ENCODE results near the gene MTOR.
"Not testable (repeated sequence)": the region's sequence is repeated elsewhere in the genome, so short reads cannot be mapped to it uniquely, and the experiment has no call there.

Gene MTOR

DNA sequence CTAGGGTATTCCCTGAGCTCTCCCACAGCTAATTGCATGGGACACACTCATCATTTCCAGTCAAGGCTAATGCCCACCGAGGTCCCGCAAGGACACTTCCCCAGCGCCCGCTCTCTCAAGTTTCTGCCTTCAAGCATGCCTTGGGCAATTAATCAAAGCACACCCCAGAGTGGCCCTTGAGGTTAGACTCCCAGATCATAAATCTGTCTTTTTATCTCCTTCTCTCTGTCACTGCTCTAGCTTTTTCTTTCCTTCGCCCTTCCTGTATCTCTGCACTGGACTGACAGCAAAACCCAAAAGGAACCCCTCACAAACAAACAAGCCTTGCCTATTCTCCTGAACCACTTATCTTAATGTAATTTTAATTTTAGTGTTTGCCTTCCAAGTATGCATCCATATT, 154.8 kb downstream of the MTOR start:
- no peak for DNase-seq (ENCODE audit: low spot score)

DNA sequence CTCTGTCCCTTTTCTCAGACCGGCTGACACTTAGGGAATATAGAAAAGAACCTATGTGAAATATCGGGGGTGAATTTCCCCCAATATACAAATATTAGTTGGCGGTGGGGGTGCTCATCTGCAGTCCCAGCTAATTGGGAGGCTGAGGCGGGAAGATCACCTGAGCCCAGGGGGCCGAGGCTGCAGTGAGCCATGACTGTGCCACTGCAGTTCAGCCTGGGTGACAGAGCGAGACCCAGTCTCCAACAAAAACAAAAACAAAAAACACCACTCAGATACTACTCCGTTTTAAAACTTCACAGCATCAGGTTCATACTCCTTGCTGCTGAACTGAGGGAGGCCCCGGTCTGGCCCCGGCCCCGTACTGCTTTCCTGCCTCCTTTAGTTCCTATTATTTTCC, 156.8 kb downstream of the MTOR start:
- DNase-seq (ENCODE audit: low spot score), result no peak

DNA sequence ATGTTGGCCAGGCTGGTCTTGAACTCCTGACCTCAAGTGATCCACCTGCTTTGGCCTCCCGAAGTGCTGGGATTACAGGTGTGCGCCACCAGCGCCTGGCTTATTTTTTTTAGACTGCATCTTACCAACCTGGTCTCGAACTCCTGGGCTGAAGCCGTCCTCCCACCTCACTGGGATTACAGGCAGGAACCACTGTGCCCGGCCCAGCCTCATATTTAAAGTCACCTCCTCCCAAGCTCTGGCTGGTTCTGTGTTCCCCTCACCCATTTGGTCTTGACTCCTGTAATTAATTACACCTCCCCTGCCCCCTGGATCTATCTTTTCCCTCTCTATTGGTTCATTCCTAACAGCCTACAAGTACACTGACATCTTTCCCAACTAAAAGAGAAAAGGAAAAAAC, 161.0 kb downstream of the MTOR start:
- DNase-seq (ENCODE audit: low spot score), result no peak

DNA sequence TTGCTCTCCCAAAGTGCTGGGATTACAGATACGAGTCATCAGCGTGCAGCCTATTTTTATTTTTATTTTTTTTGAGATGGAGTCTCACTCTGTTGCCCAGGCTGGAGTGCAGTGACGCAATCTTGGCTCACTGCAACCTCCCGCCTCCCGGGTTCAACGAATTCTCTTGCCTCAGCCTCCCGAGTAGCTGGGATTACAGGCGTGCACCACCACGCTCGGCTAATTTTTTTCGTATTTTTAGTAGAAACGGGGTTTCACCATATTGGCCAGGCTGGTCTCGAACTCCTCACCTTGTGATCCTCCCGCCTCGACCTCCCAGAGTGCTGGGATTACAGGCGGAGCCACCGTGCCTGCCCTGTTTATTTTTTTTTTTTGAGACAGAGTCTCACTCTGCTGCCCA, 161.5 kb downstream of the MTOR start:
- DNase-seq (ENCODE audit: low spot score), result not testable (repeated sequence)

DNA sequence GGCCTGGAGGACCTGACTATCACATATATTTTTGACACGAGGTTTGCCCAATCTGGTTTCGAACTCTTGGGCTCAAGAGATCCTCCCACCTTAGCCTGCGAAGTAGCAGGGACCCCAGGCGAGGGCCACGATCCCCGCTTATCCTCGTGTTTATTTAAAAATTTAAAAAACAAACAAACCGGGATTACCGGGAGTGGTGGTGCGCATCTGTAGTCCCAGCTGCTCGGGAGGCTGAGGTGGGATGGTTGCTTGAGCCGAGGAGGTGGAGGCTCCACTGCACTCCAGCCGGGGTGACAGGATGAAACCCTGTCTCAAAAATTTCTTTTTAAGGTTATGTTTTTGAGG, 162.2 kb downstream of the MTOR start:
- DNase-seq (ENCODE audit: low spot score), result no peak

DNA sequence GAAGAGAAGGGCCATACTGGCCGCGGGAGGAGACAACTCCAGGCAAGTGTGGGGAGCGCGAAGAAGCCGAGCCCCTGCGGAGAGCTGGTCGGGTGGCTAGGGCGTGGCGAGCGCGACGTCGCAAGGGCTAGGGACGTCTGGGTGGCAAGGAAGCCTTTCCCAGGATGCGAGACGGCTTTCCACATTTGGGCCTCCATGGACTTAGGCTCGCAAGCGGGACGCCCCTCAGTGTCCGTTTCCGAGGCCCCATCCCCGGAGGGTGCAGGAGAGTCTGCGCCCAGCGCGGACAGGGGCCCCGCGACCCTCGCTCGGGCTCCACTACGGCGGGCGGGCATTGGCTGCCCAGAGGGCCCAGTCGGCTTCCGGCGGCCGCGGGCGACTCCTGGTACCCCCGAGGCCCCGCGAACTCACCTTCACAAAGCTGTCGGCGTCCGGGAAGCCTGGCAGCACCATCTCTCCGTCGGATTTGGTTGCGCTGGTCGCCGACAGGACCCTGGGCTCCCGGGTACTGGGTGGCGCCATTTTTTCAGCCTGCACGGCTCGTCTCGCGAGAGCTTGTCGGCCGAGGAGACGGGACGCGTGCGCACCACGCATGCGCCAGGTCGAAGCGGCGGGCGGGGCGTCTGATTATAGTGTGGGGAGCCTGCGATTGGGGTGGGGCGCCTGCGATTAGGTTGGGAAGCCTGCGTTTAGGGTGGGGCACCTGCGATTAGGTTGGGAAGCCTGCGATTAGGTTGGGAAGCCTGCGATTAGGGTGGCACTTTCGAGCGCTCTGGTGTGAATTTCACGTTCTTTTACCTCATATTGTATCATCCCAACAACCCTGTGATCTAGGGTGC, 162.8 kb downstream of the MTOR start, which contains the start of gene EXOSC10:
EXOSC10 (minus strand) TSS at position 560 of the 839 bp plus-strand sequence; CDS start at position 522, 38 bp downstream.
- peak; percentile 100 for DNase-seq (ENCODE audit: low spot score)

DNA sequence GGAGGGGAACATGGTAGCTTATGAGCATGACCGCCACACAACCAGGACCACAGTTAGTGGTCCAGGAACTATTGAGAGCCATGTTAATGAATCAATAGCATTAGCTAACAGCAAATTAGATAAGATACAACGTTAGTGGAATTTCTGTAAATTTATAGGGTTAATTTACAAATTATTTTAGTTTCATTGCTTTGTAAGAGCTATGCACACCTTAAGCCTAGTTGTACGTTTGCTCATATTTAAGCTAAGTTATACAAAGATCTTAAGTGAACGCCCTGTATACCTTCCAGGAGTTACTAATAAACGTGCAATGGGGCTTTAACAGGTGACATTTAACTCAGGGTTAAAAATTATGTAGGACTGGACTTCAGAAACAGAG, 163.4 kb downstream of the MTOR start:
- DNase-seq (ENCODE audit: low spot score), result no peak

DNA sequence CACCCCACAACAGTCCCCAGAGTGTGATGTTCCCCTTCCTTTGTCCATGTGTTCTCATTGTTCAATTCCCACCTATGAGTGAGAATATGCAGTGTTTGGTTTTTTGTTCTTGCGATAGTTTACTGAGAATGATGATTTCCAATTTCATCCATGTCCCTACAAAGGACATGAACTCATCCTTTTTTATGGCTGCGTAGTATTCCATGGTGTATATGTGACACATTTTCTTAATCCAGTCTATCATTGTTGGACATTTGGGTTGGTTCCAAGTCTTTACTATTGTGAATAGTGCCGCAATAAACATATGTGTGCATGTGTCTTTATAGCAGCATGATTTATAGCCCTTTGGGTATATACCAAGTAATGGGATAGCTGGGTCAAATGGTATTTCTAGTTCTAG, 178.6 kb downstream of the MTOR start:
- not testable (repeated sequence) for DNase-seq (ENCODE audit: low spot score)

DNA sequence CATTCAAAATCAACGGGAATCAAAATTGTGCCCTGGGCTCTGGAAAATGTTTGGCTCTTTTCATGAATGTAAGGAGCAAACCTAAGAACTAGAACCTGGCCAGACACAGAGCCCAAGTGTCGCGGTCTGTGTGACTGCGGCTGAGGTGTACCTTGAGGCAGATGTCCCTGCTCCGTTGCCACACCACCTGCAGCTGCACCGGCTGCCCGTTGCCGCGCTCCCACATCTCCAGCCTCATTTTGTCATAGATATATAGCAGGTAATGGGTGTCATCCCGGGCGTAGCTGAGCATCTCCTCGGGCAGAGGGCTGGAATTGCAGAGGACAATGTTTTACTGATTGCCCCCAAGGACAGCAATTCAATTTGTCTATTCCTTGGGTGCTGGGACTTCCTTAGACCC, 181.4 kb downstream of the MTOR start:
- no peak for DNase-seq (ENCODE audit: low spot score)

DNA sequence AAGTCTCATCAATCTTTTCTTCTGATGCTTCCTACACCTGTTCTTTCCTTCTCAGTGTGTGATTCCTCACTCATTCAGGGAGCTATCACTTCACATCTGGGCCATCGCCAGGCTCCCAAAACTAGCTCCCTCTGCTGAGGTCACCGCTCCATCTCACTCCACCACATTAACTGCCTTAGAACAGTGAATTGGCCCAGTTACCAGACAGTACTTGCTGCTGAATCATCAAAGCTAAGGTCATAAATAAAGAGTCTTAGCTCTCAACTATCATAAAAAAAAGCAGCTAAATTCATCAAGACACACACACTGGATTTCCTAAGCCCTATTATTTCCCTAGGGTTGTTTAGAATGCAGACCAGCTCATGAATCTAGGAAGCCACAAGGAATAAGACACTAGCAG, 183.7 kb downstream of the MTOR start:
- peak; percentile 49 for DNase-seq (ENCODE audit: low spot score)

DNA sequence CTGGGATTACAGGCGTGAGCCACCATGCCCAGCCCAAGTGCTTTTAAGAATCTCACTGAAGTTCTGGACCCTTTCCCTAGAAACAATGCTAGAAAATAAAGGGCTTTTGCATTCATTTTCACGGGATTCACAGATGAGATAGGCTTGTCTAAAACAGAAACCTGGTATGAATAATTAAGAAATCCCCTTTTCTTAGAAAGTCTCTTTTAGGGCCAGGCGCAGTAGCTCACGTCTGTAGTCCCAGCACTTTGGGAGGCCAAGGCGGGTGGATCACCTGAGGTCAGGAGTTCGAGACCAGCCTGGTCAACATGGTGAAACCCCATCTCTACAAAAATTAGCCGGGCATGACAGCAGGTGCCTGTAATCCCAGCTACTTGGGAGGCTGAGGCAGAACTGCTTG, 189.0 kb downstream of the MTOR start:
- not testable (repeated sequence) for DNase-seq (ENCODE audit: low spot score)

DNA sequence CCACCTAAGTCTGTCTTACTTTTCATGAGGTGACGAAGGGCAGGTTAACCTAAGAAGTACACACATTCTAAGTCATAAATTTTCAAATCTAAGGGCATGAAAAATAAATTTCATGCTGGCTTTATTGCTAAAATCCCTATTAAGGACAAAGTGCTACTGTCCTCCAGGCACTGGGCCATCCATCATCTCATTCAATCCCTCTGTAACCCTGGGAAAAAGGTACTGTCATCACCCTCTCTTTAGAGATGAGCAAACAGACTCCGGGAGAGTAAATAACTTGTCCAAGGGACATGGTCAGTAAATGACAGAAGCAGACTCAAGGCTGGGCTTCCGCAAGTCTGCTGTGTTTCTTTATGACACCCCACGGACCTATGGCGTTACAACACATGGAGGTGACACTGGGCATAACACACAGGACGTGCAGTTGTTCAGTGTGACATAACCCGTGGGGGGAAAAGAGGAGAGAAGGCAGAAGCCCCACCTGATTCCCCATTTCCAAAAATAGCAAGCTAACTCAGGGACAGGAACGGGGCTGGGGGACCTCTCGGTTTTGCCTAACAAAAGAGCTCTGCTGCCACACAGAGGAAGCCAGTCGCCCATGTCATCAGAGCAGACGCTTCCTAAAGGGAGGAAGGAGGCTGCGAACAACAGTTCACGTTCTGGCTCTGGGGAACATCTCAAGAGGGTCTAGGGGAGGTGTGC, 190.0 kb downstream of the MTOR start:
- DNase-seq (ENCODE audit: low spot score), result no peak

DNA sequence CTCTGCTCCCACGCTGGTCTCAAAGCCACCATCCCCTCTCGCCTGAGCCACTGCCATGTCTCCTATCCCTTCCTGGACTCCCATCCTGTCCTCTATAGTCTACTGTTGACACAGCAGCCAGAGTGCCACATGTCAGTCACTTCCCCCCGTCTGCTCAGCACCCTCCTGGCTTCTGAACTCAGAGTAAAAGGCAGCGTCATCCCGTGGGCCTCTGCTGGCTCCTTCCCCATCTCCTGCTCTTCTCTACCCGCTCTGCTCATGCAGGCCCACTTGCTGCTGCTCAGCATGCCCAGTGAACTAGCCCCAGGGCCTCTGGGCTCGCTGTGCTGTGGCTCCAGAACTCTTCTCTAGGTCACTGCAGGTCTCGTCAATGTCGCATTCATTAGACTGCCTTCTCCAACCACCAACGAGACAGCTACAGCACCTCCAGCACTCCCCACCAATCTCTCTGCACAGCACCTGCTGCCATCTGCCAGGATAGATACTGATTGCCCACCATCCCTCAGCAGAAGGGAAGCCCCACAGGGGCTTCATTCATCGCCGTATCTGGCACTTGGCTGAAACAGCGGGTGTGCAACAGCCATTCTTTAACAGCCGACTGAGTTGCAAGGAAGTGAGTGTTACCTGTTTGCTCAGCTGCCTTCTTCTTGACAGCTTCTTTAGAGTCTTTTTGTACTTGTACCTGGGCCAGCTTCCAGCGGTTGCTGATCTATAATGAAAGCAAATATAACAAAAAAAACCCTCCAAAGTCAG, 190.7 kb downstream of the MTOR start:
- DNase-seq (ENCODE audit: low spot score), result no peak

DNA sequence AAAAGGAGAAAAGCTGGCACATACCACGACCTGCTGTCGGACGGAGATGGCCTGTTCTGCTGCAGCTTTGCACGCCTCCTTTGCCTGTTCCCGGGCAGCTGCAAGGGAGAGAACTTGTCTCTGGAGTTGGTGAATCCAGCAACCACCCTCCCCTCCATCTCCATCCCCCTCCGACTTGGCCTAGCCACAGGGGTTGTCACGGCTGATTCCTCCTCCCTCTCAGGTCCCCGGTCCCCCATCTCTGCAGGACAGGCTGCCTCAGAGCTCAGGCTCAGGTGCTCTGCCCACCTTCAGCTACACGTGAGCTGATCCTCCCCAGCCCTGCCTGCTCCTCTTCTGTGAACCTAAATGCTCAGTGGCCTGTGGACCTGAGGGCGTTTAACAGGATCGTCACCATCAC, 191.5 kb downstream of the MTOR start:
- DNase-seq (ENCODE audit: low spot score), result no peak

DNA sequence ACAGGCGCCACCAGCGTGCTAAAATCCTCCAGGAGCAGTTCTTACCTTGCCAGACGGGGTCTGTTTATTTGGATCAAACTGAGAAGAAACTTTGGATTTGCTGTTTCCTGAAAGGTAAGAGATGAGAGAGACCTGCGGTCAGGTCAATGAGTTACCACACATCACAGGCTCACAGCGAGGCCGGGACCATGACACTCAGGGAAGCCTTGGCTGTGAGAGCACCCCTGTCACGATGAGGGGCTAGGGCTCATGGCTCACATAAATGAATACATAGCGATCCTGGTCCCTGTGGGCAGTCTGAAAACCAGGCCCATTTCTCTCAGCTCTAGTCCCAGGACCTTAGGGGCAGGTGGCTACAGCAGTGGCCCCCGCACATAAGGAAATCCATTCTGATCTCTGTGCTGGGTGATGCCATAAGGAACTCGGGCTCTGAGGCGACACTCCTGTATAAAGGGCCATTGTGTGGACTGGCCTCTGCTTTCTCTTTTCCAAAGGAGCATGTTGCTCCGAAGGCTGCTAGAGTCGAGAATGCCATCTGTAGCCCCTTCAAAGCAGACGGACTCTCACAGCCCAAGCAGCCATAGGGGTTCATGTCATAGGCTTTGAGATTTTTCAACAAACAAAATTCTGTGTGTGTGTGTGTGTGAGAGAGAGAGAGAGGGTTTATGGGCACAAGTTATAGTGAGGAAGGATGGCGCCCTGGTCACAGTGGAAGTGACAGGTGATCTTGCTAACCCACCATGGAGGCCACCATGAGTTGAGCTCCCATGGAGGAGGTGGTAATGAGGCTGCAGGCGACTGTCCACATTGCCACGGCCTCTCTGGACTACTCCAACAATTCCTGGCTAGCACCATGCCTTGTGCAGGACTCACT, 193.5 kb downstream of the MTOR start:
- no peak for DNase-seq (ENCODE audit: low spot score)

DNA sequence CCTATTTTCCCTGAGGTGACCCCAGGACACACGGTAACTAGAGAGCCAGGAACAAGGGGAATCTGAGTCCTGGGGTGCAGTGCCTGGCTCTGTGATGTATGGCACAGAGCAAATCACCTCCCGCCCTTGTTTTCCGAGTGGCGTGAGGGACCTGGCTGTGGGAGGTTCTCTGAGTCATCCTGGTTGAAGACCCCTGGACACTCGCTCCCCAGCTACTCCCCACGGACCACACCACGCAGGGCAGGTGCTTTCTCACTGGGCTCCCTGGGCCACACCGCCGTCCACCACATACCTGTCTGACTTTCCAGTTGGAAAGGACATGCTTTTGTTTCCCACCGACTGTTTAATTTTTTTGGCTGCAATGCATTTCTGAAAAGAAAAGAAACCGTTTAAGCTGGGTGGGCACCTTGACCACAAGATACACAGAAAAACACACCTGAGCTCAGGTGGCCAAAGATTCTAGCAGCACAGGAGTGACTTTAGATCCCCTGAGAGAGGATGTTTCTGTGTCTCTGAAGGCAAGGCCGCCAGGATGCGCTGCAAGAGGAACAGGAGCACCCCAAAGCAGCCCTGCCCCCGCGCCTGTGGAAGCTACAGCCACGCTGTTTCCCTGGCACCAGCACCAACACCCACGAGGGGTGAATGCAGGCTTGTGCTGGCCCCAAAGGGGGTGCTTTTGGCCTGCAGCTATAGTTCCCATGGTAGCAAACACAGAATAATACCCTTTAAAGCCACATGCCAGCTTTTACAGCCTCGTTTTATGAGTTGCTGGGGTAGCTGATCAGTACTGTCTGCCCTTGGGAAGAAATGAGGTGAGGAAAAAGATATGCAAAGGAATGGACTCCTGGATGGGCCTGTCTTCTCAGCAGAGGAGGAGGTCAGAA, 194.4 kb downstream of the MTOR start:
- no peak for DNase-seq (ENCODE audit: low spot score)

DNA sequence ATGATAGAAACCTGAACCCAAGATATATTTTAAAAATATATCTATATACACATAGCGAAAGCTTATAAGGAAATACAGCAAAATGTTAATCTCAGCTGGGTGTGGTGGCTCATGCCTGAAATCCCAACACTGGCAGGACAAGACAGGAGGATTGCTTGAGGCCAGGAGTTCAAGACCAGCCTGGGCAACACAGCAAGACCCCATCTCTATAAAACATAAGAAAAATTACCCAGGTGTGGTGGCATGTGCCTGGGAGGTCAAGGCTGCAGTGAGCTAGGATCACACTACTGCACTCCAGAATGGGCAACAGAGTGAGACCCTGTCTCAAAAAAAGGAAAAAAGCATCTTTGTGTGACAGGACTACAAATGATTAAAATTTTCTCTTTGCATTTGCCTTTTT, 196.6 kb downstream of the MTOR start:
- no peak for DNase-seq (ENCODE audit: low spot score)

DNA sequence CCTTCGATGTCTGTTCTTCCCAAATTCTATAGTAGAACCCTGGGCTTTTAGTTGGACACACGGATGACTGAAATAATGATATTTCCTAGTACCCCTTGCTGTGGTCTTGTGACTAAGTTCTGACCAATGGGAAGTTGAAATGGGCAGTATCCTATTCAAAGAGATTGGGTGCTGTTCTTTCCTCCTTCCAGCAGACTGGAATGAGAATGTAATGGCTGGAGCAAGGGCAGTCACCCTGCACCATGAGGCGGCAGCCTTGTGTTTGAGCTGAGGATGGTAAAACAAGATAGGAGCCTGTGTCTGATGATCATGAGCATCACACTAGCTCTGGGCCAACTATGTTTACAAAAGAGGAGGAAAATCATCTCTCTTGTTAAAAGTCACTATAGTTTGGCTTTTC, 197.4 kb downstream of the MTOR start:
- no peak for DNase-seq (ENCODE audit: low spot score)

DNA sequence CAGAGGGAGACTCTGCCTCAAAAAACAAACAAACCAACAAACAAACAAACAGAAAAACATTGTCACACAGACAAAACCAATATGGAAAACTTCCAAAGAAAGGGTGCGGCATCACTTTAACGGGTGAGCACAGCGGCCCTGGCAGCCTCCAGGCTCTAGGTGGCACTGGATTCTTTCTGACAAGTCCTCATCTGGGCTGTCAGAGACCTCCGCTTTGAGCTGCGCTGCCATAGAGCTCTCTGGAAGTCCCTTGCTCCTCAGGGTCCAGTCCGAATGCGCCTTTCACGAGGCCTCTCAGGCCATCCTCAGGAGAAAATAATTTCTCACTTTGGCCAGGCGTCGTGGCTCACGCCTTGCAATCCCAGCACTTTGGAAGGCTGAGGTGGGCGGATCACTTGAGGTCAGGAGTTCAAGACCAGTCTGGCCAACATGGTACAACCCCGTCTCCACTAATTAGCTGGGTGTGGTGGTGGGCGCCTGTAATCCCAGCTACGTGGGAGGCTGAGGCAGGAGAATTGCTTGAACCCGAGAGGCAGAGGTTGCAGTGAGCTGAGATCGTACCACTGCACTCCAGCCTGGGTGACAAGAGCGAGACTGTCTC, 198.3 kb downstream of the MTOR start:
- not testable (repeated sequence) for DNase-seq (ENCODE audit: low spot score)

DNA sequence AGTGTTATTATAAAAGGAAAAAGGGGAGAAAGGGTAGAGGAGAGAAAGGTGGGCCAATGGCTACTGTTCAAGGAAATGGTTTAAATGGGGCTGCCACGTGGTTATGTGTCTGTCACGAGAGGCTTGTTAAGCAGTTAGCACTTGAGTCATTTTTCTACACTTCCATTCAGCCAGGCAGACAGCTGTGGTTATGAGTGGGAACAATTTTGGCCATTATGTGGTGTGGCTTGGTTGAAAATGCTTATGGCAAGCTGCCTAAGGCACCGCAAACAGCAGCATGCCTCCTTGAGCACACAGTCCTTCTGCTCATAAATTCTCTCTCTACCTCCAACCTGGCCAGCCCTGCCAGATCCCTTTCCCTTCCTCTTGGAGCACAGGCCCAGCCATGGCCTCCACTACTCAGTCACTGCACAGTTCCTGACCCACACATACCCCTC, 199.4 kb downstream of the MTOR start:
- peak; percentile 79 for DNase-seq (ENCODE audit: low spot score)

All from AG20443 (cell line).